PC-3 (cell line): ENCODE results near the gene BBLN. TPM values are rescaled to one million over a fixed set of nuclear protein-coding genes. Genes with fewer than 3 reads are reported as not detected.

Experiments used
- ATAC-seq: fragments of 200-7000 bp; cut with Tn5 transposase; 2 replicates; pipeline ENCODE4 v1.9.1; 2020; ENCODE audit warnings: mild to moderate bottlenecking, moderate library complexity
- BruUV-seq: library from RNA; stranded (reverse); fragments of 400-500 nt; replicated peaks from 2 replicates; lab custom pipeline; 2021; lab: Mats Ljungman, UMichigan
- CTCF ChIA-PET: fragments of 300-600 bp; sonication (Branson Sonifier 250); formaldehyde crosslinking; loops from one replicate; lab custom pipeline; 2022; ENCODE audit warnings: antibody characterized with exemption; lab: Charles Lee
- POLR2A ChIA-PET: fragments of 300-600 bp; sonication (Branson Sonifier 250); formaldehyde crosslinking; loops from one replicate; lab custom pipeline; 2022; ENCODE audit warnings: antibody characterized with exemption; ENCODE audit not compliant: unreplicated experiment; lab: Charles Lee
- DNase-seq: peaks from one replicate; pipeline ENCODE4 v3.0.0-alpha.2; 2015
- H2AFZ ChIP-seq: fragments of 300-600 bp; sonication (generic); 2 replicates; pipeline ENCODE4 v1.6.0; 2016; ENCODE audit warnings: antibody characterized with exemption, low read length
- H3F3A ChIP-seq: fragments of 300-600 bp; sonication (generic); one replicate; pipeline ENCODE4 v1.6.0; 2017; ENCODE audit warnings: antibody characterized with exemption, low read length, control low read depth, mild to moderate bottlenecking; ENCODE audit not compliant: unreplicated experiment
- H3K27ac ChIP-seq: fragments of 300-600 bp; sonication (generic); 2 replicates; pipeline ENCODE4 v1.5.1; 2016; ENCODE audit warnings: mild to moderate bottlenecking, low read length
- H3K27me3 ChIP-seq: fragments of 300-600 bp; sonication (generic); 2 replicates; pipeline ENCODE4 v1.6.1; 2016; ENCODE audit warnings: low read length, mixed read lengths
- H3K36me3 ChIP-seq: fragments of 300-600 bp; sonication (generic); 2 replicates; pipeline ENCODE4 v1.6.1; 2016; ENCODE audit warnings: low read depth, mixed run types, low read length, mixed read lengths
- H3K4me1 ChIP-seq: fragments of 300-600 bp; sonication (generic); 2 replicates; pipeline ENCODE4 v1.5.1; 2016; ENCODE audit warnings: low read length; ENCODE audit not compliant: insufficient read depth
- H3K4me2 ChIP-seq: fragments of 300-600 bp; sonication (generic); 2 replicates; pipeline ENCODE4 v1.6.0; 2016; ENCODE audit warnings: low read length
- H3K4me3 ChIP-seq: fragments of 300-600 bp; sonication (generic); 2 replicates; pipeline ENCODE4 v1.5.1; 2016; ENCODE audit warnings: mild to moderate bottlenecking, low read length, mixed read lengths
- H3K79me2 ChIP-seq: fragments of 300-600 bp; sonication (generic); 2 replicates; pipeline ENCODE4 v1.6.1; 2017; ENCODE audit warnings: low read length, mixed read lengths
- H3K9ac ChIP-seq: fragments of 300-600 bp; sonication (generic); 2 replicates; pipeline ENCODE4 v1.6.0; 2016; ENCODE audit warnings: mild to moderate bottlenecking, low read length
- H3K9me2 ChIP-seq: fragments of 300-600 bp; sonication (generic); replicated peaks from 2 replicates; pipeline ENCODE4 v1.6.1; 2016; ENCODE audit warnings: mixed run types, low read length, mixed read lengths
- H3K9me3 ChIP-seq: fragments of 300-600 bp; sonication (generic); 2 replicates; pipeline ENCODE4 v1.6.1; 2016; ENCODE audit warnings: low read length, mixed read lengths
- H4K20me1 ChIP-seq: fragments of 300-600 bp; sonication (generic); 2 replicates; pipeline ENCODE4 v1.6.1; 2016; ENCODE audit warnings: low read length, mixed read lengths
- EZH2 ChIP-seq: fragments of 300-600 bp; sonication (generic); IDR thresholded peaks from one replicate; pipeline ENCODE4 v1.6.1; 2017; ENCODE audit warnings: antibody characterized with exemption, mild to moderate bottlenecking, low read length; ENCODE audit not compliant: unreplicated experiment
- EZH2phosphoT487 ChIP-seq: fragments of 300-600 bp; sonication (generic); IDR thresholded peaks from 2 replicates; pipeline ENCODE4 v1.6.1; 2018; ENCODE audit warnings: mild to moderate bottlenecking, antibody characterized with exemption, low read length, borderline replicate concordance
- intact Hi-C: fragments of 100-400 bp; cut with micrococcal nuclease; formaldehyde crosslinking; loops from 2 replicates; pipeline ENCODE4 v1.9.0; 2023
- total RNA-seq: library from RNA; depleted of rRNA; stranded (reverse); fragments of >200 nt; gene quantifications from 2 replicates; pipeline ENCODE4 v1.2.3, GENCODE V29; 2014
- TF ChIP-seq, protein P1 (sequence below): fragments of 300-600 bp; sonication (generic); conservative IDR thresholded peaks from 2 replicates; pipeline ENCODE4 v1.5.1; 2017; ENCODE audit warnings: antibody characterized with exemption, low read depth, mild to moderate bottlenecking, low read length

Gene BBLN
- total RNA-seq, 1 experiment from 2014 or later = 158 TPM

DNA sequence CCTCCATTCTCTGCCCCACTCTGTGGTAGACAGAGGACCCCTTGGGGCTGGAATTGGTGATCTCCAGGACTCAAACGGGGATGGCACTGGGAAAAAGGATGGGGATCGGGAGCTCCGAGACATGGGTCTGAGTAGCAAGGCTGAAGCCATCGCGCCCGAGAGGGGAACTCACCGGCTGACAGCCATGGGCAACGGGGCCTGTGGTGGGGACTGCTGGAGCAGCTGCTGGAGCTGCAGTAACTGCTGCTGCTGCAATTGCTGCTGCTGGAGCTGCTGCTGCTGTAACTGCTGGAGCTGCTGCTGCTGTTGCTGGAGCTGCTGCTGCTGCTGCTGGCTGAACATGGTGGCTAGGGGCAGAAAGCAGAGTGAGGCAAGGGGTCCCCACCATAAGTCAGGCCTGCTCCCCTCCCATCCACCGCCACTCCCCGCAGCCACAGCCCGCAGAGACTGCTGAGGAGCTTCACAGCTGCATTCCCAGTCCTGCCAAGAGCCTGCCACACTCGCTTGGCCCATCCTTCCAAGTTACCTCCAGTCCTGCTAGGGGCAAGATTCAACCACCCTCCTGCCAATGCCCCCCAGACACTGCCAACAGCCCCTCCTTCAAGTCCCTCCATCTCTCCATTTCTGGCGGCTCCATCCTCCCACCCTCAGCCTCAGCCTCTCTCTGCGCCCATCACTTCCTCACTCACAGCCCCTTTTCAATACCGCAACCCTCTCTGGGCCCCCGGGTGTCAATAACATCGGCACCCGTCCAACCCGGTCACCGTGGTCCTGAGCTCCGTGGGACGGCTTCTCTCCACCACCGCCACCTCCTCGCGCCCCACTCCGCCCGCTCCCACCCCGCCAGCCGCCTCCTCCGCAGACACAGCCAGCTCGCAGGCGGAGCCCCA, 30.7 kb downstream of the BBLN start:
- Histone ChIP-seq H3F3A (no peaks in the 10 kb centered on the region), H3K9me2 (no peaks in the 10 kb centered on the region), H3K4me2 (peak overlapping the region; percentile 92), H2AFZ (peak overlapping the region; percentile 96), H4K20me1 (no peaks in the 10 kb centered on the region), H3K9ac (peak overlapping the region; percentile 92), H3K27me3 (no peaks in the 10 kb centered on the region), H3K4me3 (peak overlapping the region; percentile 89), H3K4me1 (peaks cover 9% of the 10 kb centered on the region; the same call in 1 of the 2 replicates), H3K9me3 (no peaks in the 10 kb centered on the region), H3K27ac (no peak overlapping the region), H3K36me3 (0 out of 2 replicates have a peak, but pooled peaks cover 3% of the 10 kb centered on the region), H3K79me2 (peaks cover 15% of the 10 kb centered on the region)
- CTCF ChIA-PET = no interaction called here
- TF ChIP-seq, protein P1, sequence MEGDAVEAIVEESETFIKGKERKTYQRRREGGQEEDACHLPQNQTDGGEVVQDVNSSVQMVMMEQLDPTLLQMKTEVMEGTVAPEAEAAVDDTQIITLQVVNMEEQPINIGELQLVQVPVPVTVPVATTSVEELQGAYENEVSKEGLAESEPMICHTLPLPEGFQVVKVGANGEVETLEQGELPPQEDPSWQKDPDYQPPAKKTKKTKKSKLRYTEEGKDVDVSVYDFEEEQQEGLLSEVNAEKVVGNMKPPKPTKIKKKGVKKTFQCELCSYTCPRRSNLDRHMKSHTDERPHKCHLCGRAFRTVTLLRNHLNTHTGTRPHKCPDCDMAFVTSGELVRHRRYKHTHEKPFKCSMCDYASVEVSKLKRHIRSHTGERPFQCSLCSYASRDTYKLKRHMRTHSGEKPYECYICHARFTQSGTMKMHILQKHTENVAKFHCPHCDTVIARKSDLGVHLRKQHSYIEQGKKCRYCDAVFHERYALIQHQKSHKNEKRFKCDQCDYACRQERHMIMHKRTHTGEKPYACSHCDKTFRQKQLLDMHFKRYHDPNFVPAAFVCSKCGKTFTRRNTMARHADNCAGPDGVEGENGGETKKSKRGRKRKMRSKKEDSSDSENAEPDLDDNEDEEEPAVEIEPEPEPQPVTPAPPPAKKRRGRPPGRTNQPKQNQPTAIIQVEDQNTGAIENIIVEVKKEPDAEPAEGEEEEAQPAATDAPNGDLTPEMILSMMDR = no peak
- no peak for TF ChIP-seq EZH2
- TF ChIP-seq EZH2phosphoT487 = no peak
- BruUV-seq = TSS peak; percentile 29
- ATAC-seq (peak; percentile 13), DNase-seq (no peak)
- POLR2A ChIA-PET = interaction anchor here (0.5 kb wide), 1 partner anchor 31 kb away, joined by 4 read pairs; no protein-coding TSS in a partner anchor
- intact Hi-C loops = no loop called here

DNA sequence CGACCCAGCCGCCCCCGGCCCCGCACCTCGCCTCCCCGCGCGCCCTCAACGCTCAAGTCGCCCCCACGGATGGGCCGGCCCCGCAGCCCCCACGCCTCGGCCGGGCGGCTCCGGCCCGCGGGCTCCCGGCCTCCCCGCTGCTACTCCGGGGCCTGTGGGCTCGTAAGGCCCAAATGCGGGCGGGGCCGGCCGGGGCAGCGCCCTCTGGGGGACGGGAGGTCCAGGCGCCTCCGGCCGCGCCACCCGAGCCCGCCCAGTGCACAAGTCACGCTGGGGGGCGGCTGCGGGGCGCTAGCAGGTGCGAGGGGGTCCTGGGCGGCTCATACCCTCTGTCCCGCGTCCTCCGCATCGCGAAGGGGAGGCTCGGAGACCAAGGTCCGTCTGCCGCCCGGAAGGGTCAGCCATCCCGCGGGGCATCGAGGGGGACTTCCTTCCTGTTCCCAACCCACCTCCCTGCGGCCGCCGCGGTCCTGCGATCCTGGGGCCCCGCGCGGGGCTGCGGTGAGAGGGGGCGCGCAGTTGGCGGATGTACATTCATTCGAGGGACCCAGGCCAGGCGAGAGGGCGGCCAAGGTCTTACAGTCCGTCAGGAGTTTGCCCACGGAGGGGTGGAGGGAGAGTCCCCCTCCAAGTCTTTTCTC, 31.5 kb downstream of the BBLN start, which contains the start of gene CIZ1:
Gene CIZ1, minus strand, starts transcription at position 167 of the 641 bp plus-strand sequence. CDS start 715 bp downstream, outside the sequence.
- TF ChIP-seq EZH2phosphoT487 (no peak), EZH2 (no peak)
- TF ChIP-seq, protein P1 = peak; percentile 66
- H3K9me3 ChIP-seq = no peaks in the 10 kb centered on the region
- H3K4me1 ChIP-seq = peaks cover 9% of the 10 kb centered on the region; the same call in 1 of the 2 replicates
- peak within 1 kb of the TSS; percentile 37 for H3K27ac ChIP-seq
- intact Hi-C loops = no loop called here
- CTCF ChIA-PET = no interaction called here
- H3K9ac ChIP-seq = peak within 1 kb of the TSS; percentile 92
- peak; percentile 72 for DNase-seq
- H4K20me1 ChIP-seq = no peaks in the 10 kb centered on the region
- POLR2A ChIA-PET = no interaction called here
- peak within 1 kb of the TSS; percentile 96 for H2AFZ ChIP-seq
- H3K4me2 ChIP-seq = peak within 1 kb of the TSS; percentile 92
- H3K79me2 ChIP-seq = peaks cover 15% of the 10 kb centered on the region
- no peaks in the 10 kb centered on the region for H3K9me2 ChIP-seq
- peak; percentile 69 for ATAC-seq
- BruUV-seq = no TSS peak
- H3K36me3 ChIP-seq = 0 out of 2 replicates have a peak, but pooled peaks cover 3% of the 10 kb centered on the region
- H3K4me3 ChIP-seq = peak within 1 kb of the TSS; percentile 89
- H3K27me3 ChIP-seq = no peaks in the 10 kb centered on the region
- no peaks in the 10 kb centered on the region for H3F3A ChIP-seq
